GM19328 (cell line): ENCODE measurements around the gene TMEM143.
"Not testable (repeated sequence)": the region's sequence is repeated elsewhere in the genome, so short reads cannot be mapped to it uniquely, and the experiment has no call there.

ENCODE experiments used
- ATAC-seq: cut with Tn5 transposase; IDR thresholded peaks from one replicate; pipeline ENCODE4 v1.9.1; 2021; ENCODE audit warnings: mild to moderate bottlenecking, moderate library complexity; ENCODE audit not compliant: unreplicated experiment

Gene TMEM143

GRCh38 chr19:48297975-48298374 is 65.8 kb downstream of the TMEM143 start:
- ATAC-seq = no peak

GRCh38 chr19:48296963-48297734 is 66.6 kb downstream of the TMEM143 start:
- ATAC-seq = no peak

- no peak for ATAC-seq
Observed at GRCh38 chr19:48295458-48295857, 68.3 kb downstream of the TMEM143 start.

- ATAC-seq = no peak
Observed at GRCh38 chr19:48292798-48293197, 70.9 kb downstream of the TMEM143 start.

- not testable (repeated sequence) for ATAC-seq
Observed at GRCh38 chr19:48291489-48291815, 72.3 kb downstream of the TMEM143 start.

- no peak for ATAC-seq
Observed at GRCh38 chr19:48290771-48291488, 72.8 kb downstream of the TMEM143 start.

GRCh38 chr19:48290401-48290770 is 73.4 kb downstream of the TMEM143 start:
- ATAC-seq = no peak

GRCh38 chr19:48287748-48288147 is 76.0 kb downstream of the TMEM143 start:
- no peak for ATAC-seq

GRCh38 chr19:48284896-48285295 is 78.8 kb downstream of the TMEM143 start:
- ATAC-seq = no peak

- ATAC-seq = no peak
Observed at GRCh38 chr19:48283908-48284307, 79.8 kb downstream of the TMEM143 start.
